ENCODE measurements around the gene SARNP. TPM values are rescaled to one million over a fixed set of nuclear protein-coding genes. Genes with fewer than 3 reads are reported as not detected.
A peak's percentile ranks its signal among the peaks of the same experiment; 100 is the strongest.

The SARNP gene
- total and polyA plus RNA-seq, 10 of the 15 experiments (the other 5 are each of a cell fraction or from before 2014, with no cell fraction given): 77.6 to 445 (median 188) TPM

- TF ChIP-seq, protein P1, sequence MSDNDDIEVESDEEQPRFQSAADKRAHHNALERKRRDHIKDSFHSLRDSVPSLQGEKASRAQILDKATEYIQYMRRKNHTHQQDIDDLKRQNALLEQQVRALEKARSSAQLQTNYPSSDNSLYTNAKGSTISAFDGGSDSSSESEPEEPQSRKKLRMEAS (IDR thresholded peaks at IDR 0.05; ENCODE audit: low read depth, low read length): no peak
- TF ChIP-seq RAD51 (IDR thresholded peaks at IDR 0.05) (no peak), GABPA (IDR thresholded peaks at IDR 0.05; ENCODE audit: low read depth) (no peak), REST (IDR thresholded peaks at IDR 0.05; ENCODE audit: low read depth, low read length) (no peak), CBX5 (IDR thresholded peaks at IDR 0.05; ENCODE audit: low read depth) (no peak), YBX1 (IDR thresholded peaks at IDR 0.05) (no peak)
These were observed 75.4 kb downstream of the SARNP start (continued) for GRCh38 chr12:55741931-55742680.

DNA sequence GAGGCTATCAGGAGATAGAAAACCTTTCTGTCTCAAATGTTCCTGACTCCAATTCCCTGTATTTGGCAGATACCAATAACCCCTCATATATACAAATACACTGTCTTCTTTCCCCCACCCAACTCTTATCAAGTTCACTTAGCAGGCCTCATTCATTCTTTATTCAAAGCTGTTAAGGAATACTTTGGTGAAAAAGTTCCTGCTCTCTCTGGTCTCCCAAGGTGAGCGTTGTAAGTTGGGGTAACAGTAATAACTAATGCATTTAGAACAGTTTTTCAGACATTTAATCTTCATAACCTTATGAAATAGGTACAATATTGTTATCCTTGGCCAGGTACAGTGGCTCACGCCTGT is 78.5 kb downstream of the SARNP start:
- no peaks in the 10 kb centered on the region for H3K27me3 ChIP-seq (replicated peaks in 1 of 2; ENCODE audit: control insufficient read depth in 2 of 2, insufficient read depth in 2 of 2, low read length in 1 of 2)
- intact Hi-C loops (cut with micrococcal nuclease; ENCODE audit: unreplicated experiment): loop anchor here (1.0 to 10.0 kb wide), 6 partner anchors 58 to 446 kb away; partner anchors contain the start of genes PA2G4, RPL41, SARNP and SMARCC2
- ChIA-PET POLR2A (interaction anchor here (0.6 to 2.9 kb wide), 19 partner anchors 9 to 449 kb away, joined by 3 to 36 read pairs (median 6); partner anchors contain the start of genes BLOC1S1, CD63, DNAJC14 and PA2G4), SMC1A (ENCODE audit: uncharacterized antibody, unreplicated experiment) (interaction anchor here (0.6 to 5.2 kb wide), 52 partner anchors 8 to 453 kb away, joined by 3 to 51 read pairs (median 6); partner anchors contain the start of genes BLOC1S1, CD63, DGKA and ESYT1), RAD21 (ENCODE audit: unreplicated experiment) (interaction anchor here (0.5 to 7.7 kb wide), 45 partner anchors 8 to 763 kb away, joined by 3 to 113 read pairs (median 9); partner anchors contain the start of genes BLOC1S1, CD63, DNAJC14 and ESYT1), CTCF (interaction anchor here (0.6 to 7.1 kb wide), 68 partner anchors 8 to 483 kb away, joined by 3 to 205 read pairs (median 8); partner anchors contain the start of genes BLOC1S1, CD63, DGKA and DNAJC14)
- in situ Hi-C loops (cut with MboI): loop anchor here (5.0 kb wide), 2 partner anchors 203 to 293 kb away; no protein-coding TSS in a partner anchor
- WGBS (ENCODE audit: insufficient coverage, insufficient replicate concordance, low lambda C conversion rate, missing lambda C conversion rate): 78% methylated on average over 2 of the region's 2 CpGs
- H2AFZ ChIP-seq (ENCODE audit: control insufficient read depth, low read depth, low read length): no peak overlapping the region; the same call in 1 of the 2 replicates
- BruUV-seq (replicated peaks): no TSS peak
- H3K9ac ChIP-seq (ENCODE audit: control insufficient read depth, insufficient read depth, low read length): no peak overlapping the region
- FAIRE-seq: no peak
- no peaks in the 10 kb centered on the region for H3K36me3 ChIP-seq (ENCODE audit: control insufficient read depth in 2 of 2, insufficient read depth in 2 of 2, low read length in 1 of 2)
- H3K4me3 ChIP-seq: no peak overlapping the region
- no peak overlapping the region for H3K4me2 ChIP-seq (ENCODE audit: control insufficient read depth, insufficient read depth)
- no peak for TF ChIP-seq HDAC6 (IDR thresholded peaks at IDR 0.05; ENCODE audit: unreplicated experiment)
- TF ChIP-seq, protein P2, sequence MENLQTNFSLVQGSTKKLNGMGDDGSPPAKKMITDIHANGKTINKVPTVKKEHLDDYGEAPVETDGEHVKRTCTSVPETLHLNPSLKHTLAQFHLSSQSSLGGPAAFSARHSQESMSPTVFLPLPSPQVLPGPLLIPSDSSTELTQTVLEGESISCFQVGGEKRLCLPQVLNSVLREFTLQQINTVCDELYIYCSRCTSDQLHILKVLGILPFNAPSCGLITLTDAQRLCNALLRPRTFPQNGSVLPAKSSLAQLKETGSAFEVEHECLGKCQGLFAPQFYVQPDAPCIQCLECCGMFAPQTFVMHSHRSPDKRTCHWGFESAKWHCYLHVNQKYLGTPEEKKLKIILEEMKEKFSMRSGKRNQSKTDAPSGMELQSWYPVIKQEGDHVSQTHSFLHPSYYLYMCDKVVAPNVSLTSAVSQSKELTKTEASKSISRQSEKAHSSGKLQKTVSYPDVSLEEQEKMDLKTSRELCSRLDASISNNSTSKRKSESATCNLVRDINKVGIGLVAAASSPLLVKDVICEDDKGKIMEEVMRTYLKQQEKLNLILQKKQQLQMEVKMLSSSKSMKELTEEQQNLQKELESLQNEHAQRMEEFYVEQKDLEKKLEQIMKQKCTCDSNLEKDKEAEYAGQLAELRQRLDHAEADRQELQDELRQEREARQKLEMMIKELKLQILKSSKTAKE (IDR thresholded peaks at IDR 0.05; ENCODE audit: low read depth, poor library complexity, severe bottlenecking): peak; percentile 28
- no peaks in the 10 kb centered on the region for H4K20me1 ChIP-seq (ENCODE audit: control insufficient read depth, insufficient read depth)
- peaks cover 7% of the 10 kb centered on the region for H3K4me1 ChIP-seq (ENCODE audit: control insufficient read depth, insufficient read depth, low read length)
- H3K9me3 ChIP-seq (replicated peaks; ENCODE audit: control insufficient read depth, insufficient read depth, low read length): no peaks in the 10 kb centered on the region
- ATAC-seq: no peak
- H3K27ac ChIP-seq (ENCODE audit: control insufficient read depth, insufficient read depth): no peak overlapping the region
- no peaks in the 10 kb centered on the region for H3K79me2 ChIP-seq (ENCODE audit: control insufficient read depth, insufficient read depth, low read length)
- DNase-seq (ENCODE audit: low read depth, low spot score): no peak

Measured in GM12878 (cell line).